ENCODE results near the gene SH3BGRL.
"Not testable (repeated sequence)": the region's sequence is repeated elsewhere in the genome, so short reads cannot be mapped to it uniquely, and the experiment has no call there.

The SH3BGRL gene

GRCh38 chrX:81259714-81260395, 58.0 kb downstream of the SH3BGRL start:
- no peak for FAIRE-seq

DNA sequence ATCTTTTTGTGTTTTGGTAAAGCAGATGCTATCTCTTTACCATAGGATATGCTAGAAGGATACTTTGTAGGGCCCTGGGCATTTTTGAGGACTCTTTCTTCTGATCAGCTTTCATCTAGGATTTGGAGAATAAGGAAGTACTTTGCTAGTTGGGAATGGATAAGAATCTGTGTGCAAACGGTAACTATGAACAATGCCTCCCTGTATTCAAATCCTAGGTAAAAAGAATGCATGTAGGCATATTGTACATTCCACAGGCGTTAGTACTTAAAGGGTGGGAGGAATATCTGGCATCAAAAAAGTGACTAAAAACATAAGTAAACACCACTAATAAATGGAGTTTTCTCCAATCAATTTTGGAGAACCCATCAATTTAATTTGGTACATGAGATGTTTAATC, 59.7 kb downstream of the SH3BGRL start:
- no peak for FAIRE-seq

DNA sequence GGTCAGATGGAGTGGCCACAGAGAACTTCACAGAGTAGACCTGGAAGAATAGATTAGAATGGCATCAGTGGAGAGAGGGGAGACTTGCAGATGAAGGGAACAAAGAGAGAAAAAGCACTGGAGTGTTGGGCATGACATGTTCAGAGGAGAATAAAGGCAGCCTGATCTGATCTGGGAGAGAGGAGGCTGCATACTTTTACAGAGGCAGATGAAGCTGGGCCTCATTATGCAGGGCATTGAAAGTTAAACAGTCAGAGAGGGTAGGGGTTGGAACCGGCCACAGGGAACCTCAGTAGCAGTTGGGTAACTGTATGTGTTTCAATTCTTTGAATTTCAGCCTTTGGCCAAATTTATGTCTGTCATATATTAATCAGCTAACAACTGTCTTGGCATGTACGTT, 61.2 kb downstream of the SH3BGRL start:
- FAIRE-seq: no peak

DNA sequence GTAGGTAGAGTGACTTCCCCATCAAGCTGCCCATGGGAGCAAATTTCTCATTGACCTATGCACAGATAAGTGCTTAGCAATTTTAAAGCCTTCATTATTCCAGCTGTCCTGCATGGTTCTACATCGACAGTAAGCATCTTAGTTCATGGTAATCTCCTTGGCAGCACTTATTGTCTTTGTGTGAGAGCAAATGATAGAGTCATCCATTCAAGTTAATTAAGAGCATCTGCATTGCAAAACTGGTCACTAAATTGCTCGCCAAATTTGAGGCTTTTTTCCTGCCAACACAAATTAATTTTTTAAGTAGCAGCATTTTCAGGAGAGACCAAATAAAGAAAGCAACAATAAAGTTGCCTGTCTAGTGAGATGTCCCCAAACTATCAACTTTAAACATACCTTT, 76.7 kb downstream of the SH3BGRL start:
- FAIRE-seq: no peak

- no peak for FAIRE-seq
Measured at GRCh38 chrX:81280148-81280547, 78.2 kb downstream of the SH3BGRL start.

GRCh38 chrX:81286075-81286474, 84.2 kb downstream of the SH3BGRL start:
- FAIRE-seq: no peak

DNA sequence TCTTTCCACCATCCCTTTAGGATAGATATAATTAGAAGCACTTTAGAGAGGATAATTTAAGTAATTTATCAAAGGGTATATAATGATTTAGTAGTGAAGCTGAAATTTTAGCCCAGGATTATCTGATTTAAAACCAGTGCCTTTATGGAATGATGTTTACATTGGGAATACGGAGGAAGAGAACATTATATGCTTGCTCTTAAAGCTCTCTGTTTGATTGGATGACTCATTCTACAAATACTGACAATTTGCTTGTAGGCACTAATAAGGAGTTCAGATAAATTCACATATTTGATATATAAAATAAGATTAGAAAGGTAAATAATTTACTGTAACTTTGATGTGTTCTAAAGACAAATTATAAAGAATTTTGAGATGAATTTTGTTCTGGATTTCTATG, 84.7 kb downstream of the SH3BGRL start:
- FAIRE-seq: no peak

DNA sequence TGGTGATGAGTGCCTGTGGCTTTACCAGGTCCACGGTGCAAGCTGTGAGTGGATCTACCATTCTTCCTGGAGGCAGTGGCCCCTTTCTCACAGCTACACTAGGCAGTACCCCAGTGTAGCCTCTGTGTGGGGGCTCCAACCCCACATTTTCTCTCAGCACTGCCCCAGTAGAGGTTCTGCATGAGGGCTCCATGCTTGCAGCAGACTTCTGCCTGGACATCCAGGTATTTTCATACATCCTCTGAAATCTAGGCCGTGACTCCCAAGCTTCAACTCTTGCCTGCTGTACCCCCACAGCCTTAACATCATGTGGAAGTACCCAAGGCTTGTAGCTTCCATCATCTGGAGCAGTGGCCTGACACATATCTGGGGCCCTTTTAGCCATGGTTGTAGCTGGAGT, 90.1 kb downstream of the SH3BGRL start:
- no peak for FAIRE-seq

DNA sequence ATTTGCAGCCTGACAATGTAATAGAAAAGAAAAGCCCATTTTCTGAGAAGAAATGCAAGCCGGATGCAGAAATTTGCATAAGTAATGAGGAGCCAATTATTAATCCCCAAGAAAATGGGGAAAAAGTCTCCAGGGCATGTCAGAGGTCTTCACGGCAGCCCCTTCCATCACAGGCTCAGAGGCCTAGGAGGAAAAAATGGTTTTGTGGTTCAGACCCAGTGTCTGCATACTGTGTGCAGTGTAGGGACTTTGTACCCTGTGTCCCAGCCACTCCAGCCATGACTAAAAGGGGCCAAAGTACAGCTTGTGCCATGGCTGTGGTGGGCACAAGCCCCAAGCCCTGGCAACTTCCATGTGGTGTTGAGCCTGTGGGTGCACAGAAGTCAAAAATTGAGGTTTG, 92.2 kb downstream of the SH3BGRL start:
- no peak for FAIRE-seq

DNA sequence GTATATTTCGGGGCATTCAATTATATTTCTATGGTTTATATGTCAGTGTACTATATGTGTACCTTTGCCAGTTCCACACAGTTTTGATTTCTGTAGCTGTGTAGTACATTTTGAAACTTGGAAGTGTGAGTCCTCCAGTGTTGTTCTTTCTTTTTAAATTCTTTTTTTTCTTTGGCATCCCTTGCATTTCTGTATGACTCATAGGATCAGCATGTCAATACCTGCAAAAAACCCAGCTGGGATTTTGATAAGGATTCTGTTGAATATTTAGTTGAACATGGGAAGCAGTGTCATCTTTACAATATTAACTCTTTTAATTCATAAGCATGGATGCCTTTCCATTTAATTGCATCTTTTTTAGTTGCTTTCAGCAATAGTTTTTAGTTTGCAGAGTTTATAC, 100.0 kb downstream of the SH3BGRL start:
- no peak for FAIRE-seq

DNA sequence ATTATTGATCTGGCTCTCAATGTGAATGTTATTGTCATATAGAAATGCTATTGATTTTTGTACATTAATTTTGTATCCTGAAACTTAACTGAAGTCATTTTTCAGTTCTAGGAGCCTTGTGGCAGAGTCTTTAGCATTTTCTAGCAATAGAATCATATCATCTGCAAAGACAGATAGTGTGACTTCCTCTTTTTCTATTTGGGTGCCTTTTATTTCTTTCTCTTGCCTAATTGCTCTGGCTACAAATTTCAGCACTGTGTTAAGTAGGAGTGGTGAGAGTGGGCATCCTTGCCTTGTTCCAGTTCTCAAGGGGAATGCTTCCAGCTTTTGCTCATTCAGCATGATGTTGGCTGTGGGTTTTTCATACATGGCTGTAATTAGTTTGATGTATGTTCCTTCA, 102.7 kb downstream of the SH3BGRL start:
- no peak for FAIRE-seq

GRCh38 chrX:81305240-81305639, 103.3 kb downstream of the SH3BGRL start:
- no peak for FAIRE-seq

- no peak for FAIRE-seq
Measured at GRCh38 chrX:81308086-81308829, 106.4 kb downstream of the SH3BGRL start.

GRCh38 chrX:81316163-81316562, 114.3 kb downstream of the SH3BGRL start:
- FAIRE-seq: no peak

DNA sequence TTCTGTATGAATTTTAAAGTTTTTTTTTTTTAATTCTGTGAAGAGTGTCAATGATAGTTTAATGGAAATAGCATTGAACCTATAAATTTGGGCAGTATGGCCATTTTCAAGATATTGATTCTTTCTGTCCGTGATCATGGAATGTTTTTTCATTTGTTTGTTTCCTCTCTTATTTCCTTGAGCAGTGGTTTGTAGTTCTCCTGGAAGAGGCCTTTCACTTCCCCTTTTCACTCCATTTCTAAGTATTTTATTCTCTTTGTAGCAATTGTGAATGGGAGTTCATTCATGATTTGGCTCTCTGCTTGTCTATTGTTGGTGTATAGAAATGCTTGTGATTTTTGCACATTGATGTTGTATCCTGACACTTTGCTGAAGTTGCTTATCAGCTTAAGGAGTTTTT, 129.8 kb downstream of the SH3BGRL start:
- not testable (repeated sequence) for FAIRE-seq

- no peak for FAIRE-seq
Measured at GRCh38 chrX:81336455-81337152, 134.7 kb downstream of the SH3BGRL start.

- no peak for FAIRE-seq
Measured at GRCh38 chrX:81337805-81338204, 135.9 kb downstream of the SH3BGRL start.

DNA sequence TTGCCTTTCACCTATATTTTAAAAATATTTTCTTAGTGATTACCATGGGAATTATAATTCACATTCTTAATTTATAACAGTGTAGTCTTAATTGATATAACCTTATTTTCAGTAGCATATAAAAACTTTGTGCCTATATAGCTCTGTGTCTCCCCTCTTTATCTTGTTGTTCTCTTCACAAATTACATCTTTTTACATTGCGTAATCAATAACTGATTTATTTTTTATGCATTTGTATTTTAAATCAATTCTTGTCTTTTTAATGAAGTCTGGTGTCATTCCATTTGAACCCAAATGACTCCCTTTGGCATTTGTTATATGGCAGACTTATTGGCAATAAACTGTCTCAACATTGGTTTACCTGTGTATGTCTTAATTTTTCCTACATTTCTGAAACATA, 137.0 kb downstream of the SH3BGRL start:
- FAIRE-seq: no peak

DNA sequence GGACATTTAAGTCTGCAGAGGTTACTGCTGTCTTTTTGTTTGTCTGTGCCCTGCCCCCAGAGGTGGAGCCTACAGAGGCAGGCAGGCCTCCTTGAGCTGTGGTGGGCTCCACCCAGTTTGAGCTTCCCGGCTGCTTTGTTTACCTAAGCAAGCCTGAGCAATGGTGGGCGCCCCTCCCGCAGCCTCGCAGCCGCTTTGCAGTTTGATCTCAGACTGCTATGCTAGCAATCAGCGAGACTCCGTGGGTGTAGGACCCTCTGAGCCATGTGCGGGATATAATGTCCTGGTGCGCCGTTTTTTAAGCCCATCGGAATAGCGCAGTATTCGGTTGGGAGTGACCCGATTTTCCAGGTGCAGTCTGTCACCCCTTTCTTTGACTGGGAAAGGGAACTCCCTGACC, 143.4 kb downstream of the SH3BGRL start:
- FAIRE-seq: not testable (repeated sequence)
